HG03196 (cell line): Measurements from ENCODE around the gene DGKB.

Source experiments
- ATAC-seq: cut with Tn5 transposase; IDR thresholded peaks from one replicate; pipeline ENCODE4 v1.9.1; 2021; ENCODE audit not compliant: unreplicated experiment

The DGKB gene

GRCh38 chr7:14177876-14178275 is 724.7 kb downstream of the DGKB start:
- ATAC-seq, result no peak

GRCh38 chr7:14170872-14171271 is 731.7 kb downstream of the DGKB start:
- ATAC-seq, result no peak

- ATAC-seq, result no peak
These were observed 744.4 kb downstream of the DGKB start for GRCh38 chr7:14158111-14158510.

GRCh38 chr7:14156436-14156835 is 746.1 kb downstream of the DGKB start:
- ATAC-seq, result no peak

- ATAC-seq, result no peak
These were observed 753.6 kb downstream of the DGKB start for GRCh38 chr7:14148974-14149373.

GRCh38 chr7:14147532-14147931 is 755.0 kb downstream of the DGKB start:
- ATAC-seq, result no peak

- no peak for ATAC-seq
These were observed 758.0 kb downstream of the DGKB start for GRCh38 chr7:14144538-14144937.

- no peak for ATAC-seq
These were observed 758.4 kb downstream of the DGKB start for GRCh38 chr7:14144109-14144508.

GRCh38 chr7:14137676-14138075 is 764.9 kb downstream of the DGKB start:
- ATAC-seq, result no peak

- no peak for ATAC-seq
These were observed 768.8 kb downstream of the DGKB start for GRCh38 chr7:14133752-14134151.

- no peak for ATAC-seq
These were observed 776.6 kb downstream of the DGKB start for GRCh38 chr7:14125998-14126397.

- no peak for ATAC-seq
These were observed 777.8 kb downstream of the DGKB start for GRCh38 chr7:14124716-14125115.

GRCh38 chr7:14123923-14124322 is 778.6 kb downstream of the DGKB start:
- ATAC-seq, result no peak

- ATAC-seq, result no peak
These were observed 786.9 kb downstream of the DGKB start for GRCh38 chr7:14115701-14116100.

- ATAC-seq, result no peak
These were observed 797.7 kb downstream of the DGKB start for GRCh38 chr7:14104861-14105260.

- ATAC-seq, result no peak
These were observed 806.4 kb downstream of the DGKB start for GRCh38 chr7:14096159-14096558.

GRCh38 chr7:14095233-14095950 is 807.2 kb downstream of the DGKB start:
- ATAC-seq, result no peak
